OCI-LY1 (cell line): ENCODE measurements around the gene CCDC63.

Source experiments
- CTCF ChIP-seq: fragments of 200-600 bp; sonication (generic), shearing (Covaris generic); IDR thresholded peaks from 2 replicates; pipeline ENCODE4 v1.5.1; 2017; ENCODE audit warnings: mild to moderate bottlenecking, antibody characterized with exemption, low read length, moderate library complexity, mixed read lengths
- EZH2 ChIP-seq: fragments of 200-600 bp; sonication (generic), shearing (Covaris generic); IDR thresholded peaks from 2 replicates; pipeline ENCODE4 v1.8.0; 2017; ENCODE audit warnings: borderline replicate concordance, mixed run types, mild to moderate bottlenecking, antibody characterized with exemption, low read length, moderate library complexity, mixed read lengths

- TF ChIP-seq CTCF, result no peak
- TF ChIP-seq EZH2, result no peak
Observed at GRCh38 chr12:110885152-110885840, 38.5 kb downstream of the CCDC63 start.
